Measurements from ENCODE around the gene REN. TPM values are rescaled to one million over a fixed set of nuclear protein-coding genes. Genes with fewer than 3 reads are reported as not detected.

REN gene
- total and polyA plus RNA-seq, 7 experiments from 2014 or later: not detected

DNA sequence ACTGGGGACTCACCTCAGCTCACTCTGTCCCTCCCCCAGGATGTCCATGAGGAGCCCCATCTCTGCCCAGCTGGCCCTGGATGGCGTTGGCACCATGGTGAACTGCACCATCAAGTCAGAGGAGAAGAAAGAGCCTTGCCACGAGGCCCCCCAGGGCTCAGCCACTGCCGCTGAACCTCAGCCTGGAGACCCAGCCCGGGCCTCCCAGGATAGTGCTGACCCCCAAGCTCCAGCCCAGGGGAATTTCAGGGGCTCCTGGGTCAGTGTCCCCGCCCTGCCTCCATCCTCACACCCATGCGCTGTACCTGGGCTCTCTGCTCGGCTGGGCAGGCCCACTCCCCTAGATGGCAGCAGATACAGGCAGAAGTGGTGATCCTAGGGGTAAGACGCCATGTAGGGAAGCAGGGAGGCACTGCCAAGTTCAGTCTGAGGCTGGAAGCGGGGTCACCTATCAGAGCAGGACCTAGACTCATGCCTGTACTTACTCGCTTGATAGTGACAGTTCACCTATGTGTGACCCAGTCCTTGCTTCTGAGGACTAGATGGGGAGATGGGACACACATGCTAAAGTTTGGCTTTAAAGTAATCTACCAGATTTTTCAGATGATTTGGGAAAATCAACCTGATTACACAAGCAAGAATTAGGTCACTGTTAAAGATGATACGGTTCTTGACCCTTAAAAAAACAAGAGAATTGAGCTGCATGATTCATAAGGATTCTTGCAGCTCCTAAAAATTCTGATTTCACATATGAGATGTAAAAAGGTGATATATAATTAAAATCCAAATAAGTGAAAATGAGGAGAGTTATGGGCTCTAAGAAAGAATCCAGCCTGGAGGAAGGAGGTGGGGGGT is 53.0 kb downstream of the REN start:
- Histone ChIP-seq H3K27ac (ENCODE audit: low read depth, low read length) (no peak overlapping the region), H3K27me3 (ENCODE audit: control insufficient read depth in 2 of 2, insufficient read depth in 2 of 2, low read length in 2 of 2) (no peaks in the 10 kb centered on the region), H3K36me3 (ENCODE audit: control insufficient read depth in 2 of 3, insufficient read depth in 3 of 3, low read length in 3 of 3) (no peaks in the 10 kb centered on the region), H3K9me3 (ENCODE audit: control insufficient read depth in 2 of 3, low read length in 3 of 3) (no peaks in the 10 kb centered on the region), H3K4me3 (ENCODE audit: low read length) (no peak overlapping the region), H3K4me1 (ENCODE audit: control insufficient read depth in 2 of 2, insufficient read depth in 2 of 2, low read length in 2 of 2) (no peaks in the 10 kb centered on the region)
- ATAC-seq (no peak), DNase-seq (no peak)
- Mint-ChIP-seq H3K4me3 (no peak overlapping the region), H3K36me3 (no peaks in the 10 kb centered on the region), H3K4me1 (peaks cover 0 to 5% (median 0%) of the 10 kb centered on the region in 7 donors), H3K27me3 (no peaks in the 10 kb centered on the region), H3K27ac (no peak overlapping the region), H3K9me3 (no peaks in the 10 kb centered on the region)
- intact Hi-C loops (cut with micrococcal nuclease): no loop called here
- CTCF ChIA-PET: interaction anchor here (1.1 kb wide), 1 partner anchor 17 kb away, joined by 3 read pairs; no protein-coding TSS in a partner anchor
- POLR2A ChIA-PET: no interaction called here

DNA sequence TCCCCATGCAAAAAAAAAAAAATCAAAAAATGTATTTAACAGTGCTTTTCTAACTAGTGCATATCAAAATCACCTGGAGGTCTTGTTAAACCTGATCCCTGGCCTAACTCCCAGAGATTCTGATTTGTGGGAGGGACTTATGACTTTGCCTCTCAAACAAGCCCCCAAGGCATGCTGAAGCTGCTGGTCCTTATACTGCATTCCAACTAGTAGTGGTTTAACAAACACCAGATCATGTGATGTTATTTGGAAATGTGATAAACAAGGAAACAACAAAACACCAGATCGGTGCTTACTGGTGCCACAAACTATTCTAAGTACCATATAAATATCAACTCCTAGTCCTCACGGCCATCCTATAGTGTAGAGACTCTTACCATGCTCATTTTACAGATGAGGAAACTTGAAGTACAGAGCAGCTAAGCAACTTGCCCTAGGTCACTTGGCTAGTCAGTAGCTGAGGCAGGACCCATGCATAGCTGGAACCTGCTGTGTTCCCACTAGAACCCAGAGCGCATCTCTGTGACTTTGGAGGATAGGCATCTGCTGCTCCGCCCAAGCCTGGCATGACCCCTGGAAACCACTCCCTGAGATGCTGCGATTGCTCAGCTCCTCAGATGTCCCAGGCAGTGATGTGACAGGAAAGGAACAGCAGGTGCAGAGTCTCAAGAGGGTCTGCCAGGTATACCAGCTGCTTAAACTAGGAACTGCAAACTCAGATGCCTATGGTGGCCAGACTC is 55.1 kb downstream of the REN start:
- Mint-ChIP-seq H3K9me3 (no peaks in the 10 kb centered on the region), H3K4me1 (peaks cover 0 to 5% (median 0%) of the 10 kb centered on the region in 7 donors), H3K27me3 (peaks cover 0 to 4% (median 3%) of the 10 kb centered on the region in 5 donors), H3K36me3 (no peaks in the 10 kb centered on the region), H3K4me3 (no peak overlapping the region), H3K27ac (no peak overlapping the region)
- H3K4me1 ChIP-seq (ENCODE audit: control insufficient read depth in 2 of 2, insufficient read depth in 2 of 2, low read length in 2 of 2): peaks cover 0 to 6% of the 10 kb centered on the region in 2 donors
- CTCF ChIA-PET: no interaction called here
- no peaks in the 10 kb centered on the region for H3K9me3 ChIP-seq (ENCODE audit: control insufficient read depth in 2 of 3, low read length in 3 of 3)
- POLR2A ChIA-PET: no interaction called here
- ATAC-seq (no peak), DNase-seq (no peak)
- no peaks in the 10 kb centered on the region for H3K27me3 ChIP-seq (ENCODE audit: control insufficient read depth in 2 of 2, insufficient read depth in 2 of 2, low read length in 2 of 2)
- no peak overlapping the region for H3K4me3 ChIP-seq (ENCODE audit: low read length)
- no peak overlapping the region for H3K27ac ChIP-seq (ENCODE audit: low read depth, low read length)
- intact Hi-C loops (cut with micrococcal nuclease): no loop called here
- H3K36me3 ChIP-seq (ENCODE audit: control insufficient read depth in 2 of 3, insufficient read depth in 3 of 3, low read length in 3 of 3): no peaks in the 10 kb centered on the region

DNA sequence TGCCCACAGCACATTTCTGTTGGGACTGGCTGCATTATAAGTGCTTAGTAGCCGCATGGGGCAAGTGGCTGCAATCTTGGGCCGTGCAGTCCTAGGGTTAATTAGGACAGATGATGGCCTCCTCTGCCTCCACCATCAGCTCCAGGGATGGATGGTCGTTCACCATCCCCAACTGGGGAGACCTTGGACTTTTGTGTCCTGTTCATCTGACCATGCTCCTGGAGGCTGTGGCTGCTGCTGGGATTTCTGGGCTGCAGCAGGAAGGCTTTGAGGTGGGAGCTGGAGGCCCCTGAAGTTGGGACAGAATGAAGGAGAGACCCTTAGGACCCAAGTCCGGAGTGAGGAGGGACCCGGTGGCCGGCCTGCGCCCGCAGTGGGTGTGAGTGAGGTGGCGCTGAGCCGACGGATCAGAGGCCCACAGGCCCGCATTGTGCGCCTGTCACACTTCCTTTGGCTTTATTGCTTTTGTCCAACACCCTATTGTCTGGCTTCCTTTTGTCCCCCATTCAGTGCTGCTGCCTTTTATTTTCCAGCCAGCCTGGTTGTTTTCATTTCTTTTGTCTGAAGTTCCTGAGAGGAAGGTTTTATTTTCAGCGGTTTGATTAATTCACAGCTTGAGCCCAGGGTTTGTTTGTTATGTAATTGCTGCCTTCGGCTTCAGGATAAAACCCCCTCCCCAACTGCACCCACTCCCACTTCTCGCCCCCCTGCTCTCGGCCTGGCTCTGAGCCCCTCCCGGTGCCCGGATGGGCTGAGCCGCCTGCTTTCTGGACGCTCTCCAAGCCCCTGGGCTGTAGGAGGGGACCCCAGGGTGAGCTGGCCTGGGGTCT is 57.6 kb downstream of the REN start:
- Mint-ChIP-seq H3K9me3 (peaks cover 0 to 3% (median 0%) of the 10 kb centered on the region in 11 donors), H3K27ac (no peak overlapping the region), H3K27me3 (peaks cover 0 to 10% (median 4%) of the 10 kb centered on the region in 5 donors), H3K4me3 (no peak overlapping the region), H3K4me1 (peaks cover 7 to 12% (median 7%) of the 10 kb centered on the region in 7 donors), H3K36me3 (no peaks in the 10 kb centered on the region)
- Histone ChIP-seq H3K27me3 (ENCODE audit: control insufficient read depth in 2 of 2, insufficient read depth in 2 of 2, low read length in 2 of 2) (no peaks in the 10 kb centered on the region), H3K36me3 (ENCODE audit: control insufficient read depth in 2 of 3, insufficient read depth in 3 of 3, low read length in 3 of 3) (no peaks in the 10 kb centered on the region), H3K27ac (ENCODE audit: low read depth, low read length) (no peak overlapping the region), H3K9me3 (ENCODE audit: control insufficient read depth in 2 of 3, low read length in 3 of 3) (no peaks in the 10 kb centered on the region), H3K4me3 (ENCODE audit: low read length) (no peak overlapping the region), H3K4me1 (ENCODE audit: control insufficient read depth in 2 of 2, insufficient read depth in 2 of 2, low read length in 2 of 2) (peaks cover 0 to 31% of the 10 kb centered on the region in 2 donors)
- intact Hi-C loops (cut with micrococcal nuclease): no loop called here
- DNase-seq: no peak
- ChIA-PET CTCF (no interaction called here), POLR2A (no interaction called here)
- no peak for ATAC-seq

DNA sequence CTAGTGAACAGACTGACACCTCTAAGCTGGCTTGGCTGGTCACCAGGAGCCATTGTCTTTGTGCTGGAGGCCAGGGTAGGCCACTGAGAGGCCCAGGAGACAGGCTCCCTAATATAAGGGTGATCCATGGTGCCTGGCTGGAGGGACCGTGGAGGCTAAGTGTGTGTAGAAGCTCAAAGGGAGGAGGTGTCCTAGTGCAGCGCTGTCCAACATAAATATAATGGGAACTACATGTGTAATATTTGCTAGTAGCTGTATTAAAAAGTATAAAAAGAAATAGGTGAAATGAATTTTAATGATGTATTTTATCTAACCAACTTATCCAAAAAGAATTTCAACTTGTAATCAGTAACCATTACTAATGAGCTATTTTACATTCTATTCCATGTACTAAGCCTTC is 58.2 kb downstream of the REN start:
- ATAC-seq: no peak
- H3K4me1 ChIP-seq (ENCODE audit: control insufficient read depth in 2 of 2, insufficient read depth in 2 of 2, low read length in 2 of 2): peaks cover 0 to 37% of the 10 kb centered on the region in 2 donors
- intact Hi-C loops (cut with micrococcal nuclease): no loop called here
- ChIA-PET CTCF (no interaction called here), POLR2A (no interaction called here)
- Mint-ChIP-seq H3K4me3 (no peak overlapping the region), H3K36me3 (no peaks in the 10 kb centered on the region), H3K27me3 (peaks cover 0 to 10% (median 4%) of the 10 kb centered on the region in 5 donors), H3K9me3 (peaks cover 0 to 3% (median 0%) of the 10 kb centered on the region in 11 donors), H3K4me1 (peaks cover 7 to 18% (median 10%) of the 10 kb centered on the region in 7 donors), H3K27ac (no peak overlapping the region)
- no peaks in the 10 kb centered on the region for H3K36me3 ChIP-seq (ENCODE audit: control insufficient read depth in 2 of 3, insufficient read depth in 3 of 3, low read length in 3 of 3)
- no peaks in the 10 kb centered on the region for H3K27me3 ChIP-seq (ENCODE audit: control insufficient read depth in 2 of 2, insufficient read depth in 2 of 2, low read length in 2 of 2)
- no peak for DNase-seq
- H3K9me3 ChIP-seq (ENCODE audit: control insufficient read depth in 2 of 3, low read length in 3 of 3): no peaks in the 10 kb centered on the region
- H3K4me3 ChIP-seq (ENCODE audit: low read length): no peak overlapping the region
- H3K27ac ChIP-seq (ENCODE audit: low read depth, low read length): no peak overlapping the region

DNA sequence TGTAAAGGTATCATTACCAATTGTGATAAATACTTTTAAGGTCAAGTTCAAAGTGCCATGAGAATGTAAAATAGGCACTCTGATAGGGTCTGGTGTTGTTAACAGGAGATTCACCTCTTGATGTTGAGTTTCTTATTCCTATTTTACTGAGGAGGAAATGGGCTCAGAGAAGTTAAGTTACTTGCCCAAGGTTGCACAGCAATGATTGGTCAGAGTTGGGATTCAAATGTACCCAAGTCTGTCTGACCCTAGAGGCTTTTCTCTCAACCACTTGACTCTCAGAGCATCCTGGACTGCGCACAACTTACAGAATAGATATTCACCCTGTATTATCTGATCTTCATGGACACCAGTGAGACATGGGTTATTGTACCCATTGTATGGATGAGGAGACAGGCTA is 59.3 kb downstream of the REN start:
- Mint-ChIP-seq H3K4me3 (no peak overlapping the region), H3K9me3 (peaks cover 0 to 3% (median 0%) of the 10 kb centered on the region in 11 donors), H3K27ac (no peak overlapping the region), H3K36me3 (peaks cover 0 to 2% (median 0%) of the 10 kb centered on the region in 5 donors), H3K27me3 (peaks cover 0 to 12% (median 4%) of the 10 kb centered on the region in 5 donors), H3K4me1 (peaks cover 7 to 27% (median 17%) of the 10 kb centered on the region in 7 donors)
- Histone ChIP-seq H3K9me3 (ENCODE audit: control insufficient read depth in 2 of 3, low read length in 3 of 3) (no peaks in the 10 kb centered on the region), H3K27me3 (ENCODE audit: control insufficient read depth in 2 of 2, insufficient read depth in 2 of 2, low read length in 2 of 2) (no peaks in the 10 kb centered on the region), H3K36me3 (ENCODE audit: control insufficient read depth in 2 of 3, insufficient read depth in 3 of 3, low read length in 3 of 3) (no peaks in the 10 kb centered on the region), H3K4me3 (ENCODE audit: low read length) (no peak overlapping the region), H3K4me1 (ENCODE audit: control insufficient read depth in 2 of 2, insufficient read depth in 2 of 2, low read length in 2 of 2) (peaks cover 0 to 48% of the 10 kb centered on the region in 2 donors), H3K27ac (ENCODE audit: low read depth, low read length) (no peak overlapping the region)
- ChIA-PET POLR2A (no interaction called here), CTCF (no interaction called here)
- ATAC-seq: no peak
- DNase-seq: no peak
- intact Hi-C loops (cut with micrococcal nuclease): no loop called here

DNA sequence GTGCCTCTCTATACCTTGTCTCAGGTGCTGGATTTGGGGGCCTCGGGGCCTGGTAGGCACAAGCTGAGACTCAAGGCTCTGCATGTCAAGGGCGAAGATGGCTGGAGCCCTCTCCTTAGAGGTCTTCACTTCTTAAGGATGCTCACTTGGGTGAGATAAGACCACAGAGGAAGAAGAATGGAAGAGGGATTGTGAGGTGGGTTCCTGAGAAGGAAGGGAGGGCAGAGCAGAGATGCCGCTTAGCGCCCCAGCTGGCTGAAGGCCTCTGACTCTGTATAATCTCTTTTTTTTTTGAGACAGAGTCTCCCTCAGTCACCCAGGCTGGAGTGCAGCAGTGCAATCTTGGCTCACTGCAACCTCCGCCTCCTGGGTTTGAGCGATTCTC is 61.0 kb downstream of the REN start:
- Mint-ChIP-seq H3K4me1 (peaks cover 7 to 27% (median 17%) of the 10 kb centered on the region in 7 donors), H3K27me3 (peaks cover 0 to 17% (median 4%) of the 10 kb centered on the region in 5 donors), H3K27ac (peak overlapping the region in 3 of 9 donors; percentile 30 to 78 (median 68)), H3K36me3 (peaks cover 0 to 2% (median 0%) of the 10 kb centered on the region in 5 donors), H3K9me3 (peaks cover 0 to 3% (median 0%) of the 10 kb centered on the region in 11 donors), H3K4me3 (peak overlapping the region in 2 of 10 donors; percentile 4 to 6)
- ATAC-seq (no peak), DNase-seq (no peak)
- Histone ChIP-seq H3K4me1 (ENCODE audit: control insufficient read depth in 2 of 2, insufficient read depth in 2 of 2, low read length in 2 of 2) (peaks cover 0 to 51% of the 10 kb centered on the region in 2 donors), H3K9me3 (ENCODE audit: control insufficient read depth in 2 of 3, low read length in 3 of 3) (no peaks in the 10 kb centered on the region), H3K27ac (ENCODE audit: low read depth, low read length) (no peak overlapping the region), H3K27me3 (ENCODE audit: control insufficient read depth in 2 of 2, insufficient read depth in 2 of 2, low read length in 2 of 2) (no peaks in the 10 kb centered on the region), H3K4me3 (ENCODE audit: low read length) (no peak overlapping the region), H3K36me3 (ENCODE audit: control insufficient read depth in 2 of 3, insufficient read depth in 3 of 3, low read length in 3 of 3) (no peaks in the 10 kb centered on the region)
- ChIA-PET CTCF (no interaction called here), POLR2A (no interaction called here)
- intact Hi-C loops (cut with micrococcal nuclease): no loop called here
